ENCODE data around the gene KRT6B.

DNA sequence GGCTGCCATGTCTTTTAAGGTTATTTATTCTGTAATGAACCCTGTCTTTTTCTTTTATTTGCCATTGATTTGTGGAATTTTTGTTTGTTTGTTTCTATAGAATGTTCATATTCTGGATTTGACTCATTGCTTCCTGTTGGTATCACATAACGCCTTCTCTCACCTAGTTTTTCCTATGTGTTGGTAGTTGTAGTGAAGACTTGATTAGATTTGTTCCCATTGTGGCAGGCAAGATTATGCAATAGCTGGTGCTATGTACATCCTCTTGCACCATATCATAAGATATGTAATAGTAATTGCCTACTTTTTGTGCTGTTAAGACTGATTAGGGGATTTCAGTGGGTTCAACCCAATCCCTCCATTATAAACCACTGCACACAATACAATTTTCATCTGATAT is 3.9 kb upstream of the KRT6B start:
- TF ChIP-seq, protein P1, sequence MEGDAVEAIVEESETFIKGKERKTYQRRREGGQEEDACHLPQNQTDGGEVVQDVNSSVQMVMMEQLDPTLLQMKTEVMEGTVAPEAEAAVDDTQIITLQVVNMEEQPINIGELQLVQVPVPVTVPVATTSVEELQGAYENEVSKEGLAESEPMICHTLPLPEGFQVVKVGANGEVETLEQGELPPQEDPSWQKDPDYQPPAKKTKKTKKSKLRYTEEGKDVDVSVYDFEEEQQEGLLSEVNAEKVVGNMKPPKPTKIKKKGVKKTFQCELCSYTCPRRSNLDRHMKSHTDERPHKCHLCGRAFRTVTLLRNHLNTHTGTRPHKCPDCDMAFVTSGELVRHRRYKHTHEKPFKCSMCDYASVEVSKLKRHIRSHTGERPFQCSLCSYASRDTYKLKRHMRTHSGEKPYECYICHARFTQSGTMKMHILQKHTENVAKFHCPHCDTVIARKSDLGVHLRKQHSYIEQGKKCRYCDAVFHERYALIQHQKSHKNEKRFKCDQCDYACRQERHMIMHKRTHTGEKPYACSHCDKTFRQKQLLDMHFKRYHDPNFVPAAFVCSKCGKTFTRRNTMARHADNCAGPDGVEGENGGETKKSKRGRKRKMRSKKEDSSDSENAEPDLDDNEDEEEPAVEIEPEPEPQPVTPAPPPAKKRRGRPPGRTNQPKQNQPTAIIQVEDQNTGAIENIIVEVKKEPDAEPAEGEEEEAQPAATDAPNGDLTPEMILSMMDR (optimal IDR thresholded peaks at IDR 0.05 in 1 of 3, IDR thresholded peaks at IDR 0.05 in 1 of 3, conservative IDR thresholded peaks at IDR 0.05 in 1 of 3; ENCODE audit: extremely low read depth in 1 of 3, insufficient read depth in 2 of 3, low read length in 3 of 3) = no peak
- no peak for TF ChIP-seq EZH2 (IDR thresholded peaks at IDR 0.05; ENCODE audit: low read length)

Measured in keratinocyte (primary cell).